Activated CD4-positive, alpha-beta memory T cell treated with anti-CD3 and anti-CD28 coated beads, Interleukin-2, amount 10 ng/mL, durations not matched to agents 7 days and 5 days (primary cell): Measurements from ENCODE around the gene CAMKMT. TPM values are rescaled to one million over a fixed set of nuclear protein-coding genes. Genes with fewer than 3 reads are reported as not detected.

Experiments
- CTCF ChIA-PET: fragments of 350-600 bp; sonication (Branson Sonifier 250); formaldehyde crosslinking; loops from one replicate; lab custom pipeline; 2021; ENCODE audit warnings: antibody characterized with exemption, inconsistent platforms; lab: Charles Lee
- POLR2A ChIA-PET: fragments of 350-600 bp; sonication (Branson Sonifier 250); formaldehyde crosslinking; loops from one replicate; lab custom pipeline; 2021; ENCODE audit warnings: antibody characterized with exemption; lab: Charles Lee
- DNase-seq: peaks from one replicate; pipeline ENCODE4 v3.0.0-alpha.2; 2020
- H3K27ac Mint-ChIP-seq: one replicate; pipeline ENCODE4 v1.8.0; 2021; ENCODE audit warnings: mild to moderate bottlenecking, mixed read lengths
- H3K27me3 Mint-ChIP-seq: one replicate; pipeline ENCODE4 v1.8.0; 2021; ENCODE audit warnings: mixed read lengths
- H3K36me3 Mint-ChIP-seq: one replicate; pipeline ENCODE4 v1.8.0; 2021; ENCODE audit warnings: low read depth, mixed read lengths
- H3K4me1 Mint-ChIP-seq: one replicate; pipeline ENCODE4 v1.8.0; 2021; ENCODE audit warnings: mixed read lengths
- H3K4me3 Mint-ChIP-seq: one replicate; pipeline ENCODE4 v1.8.0; 2021; ENCODE audit warnings: mild to moderate bottlenecking, mixed read lengths
- H3K9me3 Mint-ChIP-seq: one replicate; pipeline ENCODE4 v1.8.0; 2021; ENCODE audit warnings: mixed read lengths
- total RNA-seq, 2 experiments: library from RNA; stranded (reverse); gene quantifications; one replicate each; pipeline ENCODE4 v1.2.3, GENCODE V29; 2021

The CAMKMT gene
- total RNA-seq, 2 experiments from 2014 or later, result 11.6 to 12.0 TPM

GRCh38 chr2:44420725-44421124 is 59.0 kb downstream of the CAMKMT start:
- no peak for DNase-seq
- ChIA-PET POLR2A (no interaction called here), CTCF (interaction anchor here (1.0 kb wide), 1 partner anchor 59 kb away, joined by 3 read pairs; no protein-coding TSS in a partner anchor)
- Mint-ChIP-seq H3K4me1 (no peaks in the 10 kb centered on the region), H3K4me3 (no peak overlapping the region), H3K36me3 (peaks cover 8% of the 10 kb centered on the region), H3K27me3 (no peaks in the 10 kb centered on the region), H3K27ac (no peak overlapping the region), H3K9me3 (no peaks in the 10 kb centered on the region)

- DNase-seq, result no peak
- CTCF ChIA-PET, result no interaction called here
- peaks cover 4% of the 10 kb centered on the region for H3K36me3 Mint-ChIP-seq
- H3K27me3 Mint-ChIP-seq, result no peaks in the 10 kb centered on the region
- H3K9me3 Mint-ChIP-seq, result no peaks in the 10 kb centered on the region
- no peak overlapping the region for H3K4me3 Mint-ChIP-seq
- H3K27ac Mint-ChIP-seq, result no peak overlapping the region
- H3K4me1 Mint-ChIP-seq, result no peaks in the 10 kb centered on the region
- POLR2A ChIA-PET, result no interaction called here
Observed at GRCh38 chr2:44424211-44424610, 62.5 kb downstream of the CAMKMT start.

GRCh38 chr2:44429034-44429433 is 67.3 kb downstream of the CAMKMT start:
- DNase-seq, result no peak
- ChIA-PET CTCF (no interaction called here), POLR2A (no interaction called here)
- Mint-ChIP-seq H3K4me1 (peaks cover 1% of the 10 kb centered on the region), H3K9me3 (no peaks in the 10 kb centered on the region), H3K4me3 (no peak overlapping the region), H3K27me3 (no peaks in the 10 kb centered on the region), H3K36me3 (no peaks in the 10 kb centered on the region), H3K27ac (no peak overlapping the region)

GRCh38 chr2:44430342-44430741 is 68.6 kb downstream of the CAMKMT start:
- Mint-ChIP-seq H3K27me3 (no peaks in the 10 kb centered on the region), H3K36me3 (no peaks in the 10 kb centered on the region), H3K27ac (no peak overlapping the region), H3K9me3 (no peaks in the 10 kb centered on the region), H3K4me3 (no peak overlapping the region), H3K4me1 (peaks cover 1% of the 10 kb centered on the region)
- CTCF ChIA-PET, result interaction anchor here (0.9 kb wide), 1 partner anchor 38 kb away, joined by 3 read pairs; no protein-coding TSS in a partner anchor
- POLR2A ChIA-PET, result no interaction called here
- DNase-seq, result no peak

- POLR2A ChIA-PET, result no interaction called here
- H3K4me3 Mint-ChIP-seq, result no peak overlapping the region
- CTCF ChIA-PET, result no interaction called here
Observed at GRCh38 chr2:44433895-44434294, 72.1 kb downstream of the CAMKMT start.

GRCh38 chr2:44441200-44441599 is 79.5 kb downstream of the CAMKMT start:
- H3K4me1 Mint-ChIP-seq, result no peaks in the 10 kb centered on the region
- no peaks in the 10 kb centered on the region for H3K27me3 Mint-ChIP-seq

More at GRCh38 chr2:44433895-44434294, 72.1 kb downstream of the CAMKMT start:
- H3K9me3 Mint-ChIP-seq, result no peaks in the 10 kb centered on the region
- H3K4me1 Mint-ChIP-seq, result peaks cover 1% of the 10 kb centered on the region
- H3K36me3 Mint-ChIP-seq, result no peaks in the 10 kb centered on the region
- H3K27me3 Mint-ChIP-seq, result no peaks in the 10 kb centered on the region
- no peak for DNase-seq
- no peak overlapping the region for H3K27ac Mint-ChIP-seq

GRCh38 chr2:44442019-44442418 is 80.3 kb downstream of the CAMKMT start:
- no peak for DNase-seq
- ChIA-PET POLR2A (no interaction called here), CTCF (interaction anchor here (1.4 kb wide), 1 partner anchor 9 kb away, joined by 4 read pairs; no protein-coding TSS in a partner anchor)
- H3K36me3 Mint-ChIP-seq, result no peaks in the 10 kb centered on the region
- H3K4me3 Mint-ChIP-seq, result no peak overlapping the region
- H3K9me3 Mint-ChIP-seq, result peaks cover 2% of the 10 kb centered on the region
- H3K27me3 Mint-ChIP-seq, result no peaks in the 10 kb centered on the region
- H3K4me1 Mint-ChIP-seq, result no peaks in the 10 kb centered on the region
- no peak overlapping the region for H3K27ac Mint-ChIP-seq

More at GRCh38 chr2:44441200-44441599, 79.5 kb downstream of the CAMKMT start:
- POLR2A ChIA-PET, result no interaction called here
- CTCF ChIA-PET, result no interaction called here
- Mint-ChIP-seq H3K27ac (no peak overlapping the region), H3K9me3 (peaks cover 2% of the 10 kb centered on the region), H3K36me3 (no peaks in the 10 kb centered on the region), H3K4me3 (no peak overlapping the region)
- no peak for DNase-seq

GRCh38 chr2:44443517-44443916 is 81.8 kb downstream of the CAMKMT start:
- peaks cover 2% of the 10 kb centered on the region for H3K9me3 Mint-ChIP-seq
- H3K27me3 Mint-ChIP-seq, result no peaks in the 10 kb centered on the region
- no peak for DNase-seq
- no peaks in the 10 kb centered on the region for H3K36me3 Mint-ChIP-seq
- no peaks in the 10 kb centered on the region for H3K4me1 Mint-ChIP-seq
- H3K4me3 Mint-ChIP-seq, result no peak overlapping the region
- ChIA-PET CTCF (interaction anchor here (1.3 kb wide), 1 partner anchor 51 kb away, joined by 3 read pairs; no protein-coding TSS in a partner anchor), POLR2A (no interaction called here)
- no peak overlapping the region for H3K27ac Mint-ChIP-seq

- no peaks in the 10 kb centered on the region for H3K27me3 Mint-ChIP-seq
- POLR2A ChIA-PET, result no interaction called here
- no peaks in the 10 kb centered on the region for H3K9me3 Mint-ChIP-seq
- H3K36me3 Mint-ChIP-seq, result no peaks in the 10 kb centered on the region
- CTCF ChIA-PET, result interaction anchor here (1.3 kb wide), 1 partner anchor 53 kb away, joined by 3 read pairs; no protein-coding TSS in a partner anchor
- no peaks in the 10 kb centered on the region for H3K4me1 Mint-ChIP-seq
- no peak overlapping the region for H3K4me3 Mint-ChIP-seq
- H3K27ac Mint-ChIP-seq, result no peak overlapping the region
- no peak for DNase-seq
Observed at GRCh38 chr2:44444881-44445280, 83.1 kb downstream of the CAMKMT start.

- H3K36me3 Mint-ChIP-seq, result no peaks in the 10 kb centered on the region
- ChIA-PET CTCF (no interaction called here), POLR2A (no interaction called here)
- H3K27me3 Mint-ChIP-seq, result no peaks in the 10 kb centered on the region
- no peak overlapping the region for H3K27ac Mint-ChIP-seq
- no peak overlapping the region for H3K4me3 Mint-ChIP-seq
- H3K9me3 Mint-ChIP-seq, result no peaks in the 10 kb centered on the region
- H3K4me1 Mint-ChIP-seq, result no peaks in the 10 kb centered on the region
- DNase-seq, result no peak
Observed at GRCh38 chr2:44448860-44449527, 87.2 kb downstream of the CAMKMT start.

- POLR2A ChIA-PET, result no interaction called here
- Mint-ChIP-seq H3K4me3 (no peak overlapping the region), H3K36me3 (no peaks in the 10 kb centered on the region), H3K4me1 (no peaks in the 10 kb centered on the region), H3K9me3 (no peaks in the 10 kb centered on the region), H3K27ac (no peak overlapping the region), H3K27me3 (no peaks in the 10 kb centered on the region)
- no peak for DNase-seq
- CTCF ChIA-PET, result no interaction called here
Observed at GRCh38 chr2:44450082-44450481, 88.3 kb downstream of the CAMKMT start.

GRCh38 chr2:44450806-44451205 is 89.1 kb downstream of the CAMKMT start:
- ChIA-PET POLR2A (no interaction called here), CTCF (no interaction called here)
- no peak for DNase-seq
- Mint-ChIP-seq H3K27me3 (no peaks in the 10 kb centered on the region), H3K4me3 (no peak overlapping the region), H3K27ac (no peak overlapping the region), H3K36me3 (no peaks in the 10 kb centered on the region), H3K9me3 (no peaks in the 10 kb centered on the region), H3K4me1 (no peaks in the 10 kb centered on the region)

GRCh38 chr2:44452069-44452583 is 90.4 kb downstream of the CAMKMT start:
- no peak overlapping the region for H3K27ac Mint-ChIP-seq
- CTCF ChIA-PET, result no interaction called here

More at GRCh38 chr2:44452069-44452583, 90.4 kb downstream of the CAMKMT start:
- no peak for DNase-seq
- Mint-ChIP-seq H3K4me3 (no peak overlapping the region), H3K9me3 (no peaks in the 10 kb centered on the region), H3K27me3 (no peaks in the 10 kb centered on the region), H3K4me1 (no peaks in the 10 kb centered on the region), H3K36me3 (no peaks in the 10 kb centered on the region)
- POLR2A ChIA-PET, result no interaction called here
